ENCODE data around the gene PTPRC.
A peak's percentile ranks its signal among the peaks of the same experiment; 100 is the strongest.

Gene PTPRC

DNA sequence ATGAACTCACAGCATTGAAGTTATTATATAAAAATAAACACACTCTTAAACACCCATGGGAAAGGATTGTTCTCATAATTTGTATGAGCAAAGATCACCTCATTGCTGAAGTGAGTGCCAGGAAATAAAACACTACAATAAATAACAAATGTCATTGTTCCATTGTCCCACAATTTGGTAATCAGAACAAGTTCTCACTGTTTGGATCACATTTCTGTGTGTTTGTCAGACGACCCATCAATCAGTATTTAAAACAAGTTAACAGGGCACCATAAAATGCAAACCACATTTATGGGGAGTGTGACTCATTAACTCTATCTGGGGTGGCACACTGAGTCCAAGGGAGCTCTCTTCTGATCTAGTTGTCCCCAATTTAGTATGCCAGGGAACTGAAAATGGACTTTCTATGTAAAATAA lies 124.5 kb downstream of the PTPRC start (continued):
- TF ChIP-seq GLI4 (tag by site-specific recombination; IDR thresholded peaks at IDR 0.05) (no peak), ZNF560 (tag by site-specific recombination; IDR thresholded peaks at IDR 0.05; ENCODE audit: borderline replicate concordance) (no peak), ZNF184 (tag by site-specific recombination; IDR thresholded peaks at IDR 0.05) (peak; percentile 67; the same call in 1 of the 2 replicates), OSR2 (tag by site-specific recombination; IDR thresholded peaks at IDR 0.05) (peak; percentile 88), ZNF132 (tag by site-specific recombination; IDR thresholded peaks at IDR 0.05; ENCODE audit: borderline replicate concordance) (no peak), ZNF658 (tag by site-specific recombination; IDR thresholded peaks at IDR 0.05) (no peak), ZNF324 (tag by site-specific recombination; IDR thresholded peaks at IDR 0.05) (0 out of 2 replicates have a peak, but pooled peaks have one; percentile 39), ZNF501 (tag by site-specific recombination; IDR thresholded peaks at IDR 0.05) (peak; percentile 93), ZNF677 (tag by site-specific recombination; IDR thresholded peaks at IDR 0.05) (no peak), ZFP41 (tag by site-specific recombination; IDR thresholded peaks at IDR 0.05; ENCODE audit: borderline replicate concordance) (no peak), ZFP3 (tag by site-specific recombination; IDR thresholded peaks at IDR 0.05; ENCODE audit: low read depth) (no peak), KLF9 (tag by site-specific recombination; IDR thresholded peaks at IDR 0.05; ENCODE audit: low read depth) (no peak), ZNF830 (tag by site-specific recombination; IDR thresholded peaks at IDR 0.05; ENCODE audit: low read depth) (no peak), ZNF843 (tag by site-specific recombination; IDR thresholded peaks at IDR 0.05) (peak; percentile 99), ZNF530 (tag by site-specific recombination; IDR thresholded peaks at IDR 0.05; ENCODE audit: low read depth) (no peak), ZNF521 (tag by site-specific recombination; IDR thresholded peaks at IDR 0.05) (no peak), ZNF24 (tag by site-specific recombination; IDR thresholded peaks at IDR 0.05) (peak; percentile 98), ZNF302 (tag by site-specific recombination; IDR thresholded peaks at IDR 0.05; ENCODE audit: low read depth) (no peak), ZNF133 (tag by site-specific recombination; IDR thresholded peaks at IDR 0.05) (no peak), ZNF791 (tag by site-specific recombination; IDR thresholded peaks at IDR 0.05) (no peak), OVOL3 (tag by site-specific recombination; IDR thresholded peaks at IDR 0.05) (peak; percentile 89; the same call in 1 of the 2 replicates), ZNF335 (tag by site-specific recombination; conservative IDR thresholded peaks at IDR 0.05) (no peak), ZBTB20 (tag by site-specific recombination; IDR thresholded peaks at IDR 0.05) (no peak), PRDM1 (tag by site-specific recombination; IDR thresholded peaks at IDR 0.05) (no peak), ZNF621 (tag by site-specific recombination; IDR thresholded peaks at IDR 0.05) (no peak)
- TF ChIP-seq, protein P1, sequence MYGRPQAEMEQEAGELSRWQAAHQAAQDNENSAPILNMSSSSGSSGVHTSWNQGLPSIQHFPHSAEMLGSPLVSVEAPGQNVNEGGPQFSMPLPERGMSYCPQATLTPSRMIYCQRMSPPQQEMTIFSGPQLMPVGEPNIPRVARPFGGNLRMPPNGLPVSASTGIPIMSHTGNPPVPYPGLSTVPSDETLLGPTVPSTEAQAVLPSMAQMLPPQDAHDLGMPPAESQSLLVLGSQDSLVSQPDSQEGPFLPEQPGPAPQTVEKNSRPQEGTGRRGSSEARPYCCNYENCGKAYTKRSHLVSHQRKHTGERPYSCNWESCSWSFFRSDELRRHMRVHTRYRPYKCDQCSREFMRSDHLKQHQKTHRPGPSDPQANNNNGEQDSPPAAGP (tag by site-specific recombination; IDR thresholded peaks at IDR 0.05): peak; percentile 80; the same call in 1 of the 2 replicates
- TF ChIP-seq, protein P2, sequence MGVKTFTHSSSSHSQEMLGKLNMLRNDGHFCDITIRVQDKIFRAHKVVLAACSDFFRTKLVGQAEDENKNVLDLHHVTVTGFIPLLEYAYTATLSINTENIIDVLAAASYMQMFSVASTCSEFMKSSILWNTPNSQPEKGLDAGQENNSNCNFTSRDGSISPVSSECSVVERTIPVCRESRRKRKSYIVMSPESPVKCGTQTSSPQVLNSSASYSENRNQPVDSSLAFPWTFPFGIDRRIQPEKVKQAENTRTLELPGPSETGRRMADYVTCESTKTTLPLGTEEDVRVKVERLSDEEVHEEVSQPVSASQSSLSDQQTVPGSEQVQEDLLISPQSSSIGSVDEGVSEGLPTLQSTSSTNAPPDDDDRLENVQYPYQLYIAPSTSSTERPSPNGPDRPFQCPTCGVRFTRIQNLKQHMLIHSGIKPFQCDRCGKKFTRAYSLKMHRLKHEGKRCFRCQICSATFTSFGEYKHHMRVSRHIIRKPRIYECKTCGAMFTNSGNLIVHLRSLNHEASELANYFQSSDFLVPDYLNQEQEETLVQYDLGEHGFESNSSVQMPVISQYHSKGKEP (tag by site-specific recombination; IDR thresholded peaks at IDR 0.05): peak; percentile 79
- TF ChIP-seq, protein P3, sequence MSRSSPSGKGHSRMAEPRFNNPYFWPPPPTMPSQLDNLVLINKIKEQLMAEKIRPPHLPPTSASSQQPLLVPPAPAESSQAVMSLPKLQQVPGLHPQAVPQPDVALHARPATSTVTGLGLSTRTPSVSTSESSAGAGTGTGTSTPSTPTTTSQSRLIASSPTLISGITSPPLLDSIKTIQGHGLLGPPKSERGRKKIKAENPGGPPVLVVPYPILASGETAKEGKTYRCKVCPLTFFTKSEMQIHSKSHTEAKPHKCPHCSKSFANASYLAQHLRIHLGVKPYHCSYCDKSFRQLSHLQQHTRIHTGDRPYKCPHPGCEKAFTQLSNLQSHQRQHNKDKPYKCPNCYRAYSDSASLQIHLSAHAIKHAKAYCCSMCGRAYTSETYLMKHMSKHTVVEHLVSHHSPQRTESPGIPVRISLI (tag by site-specific recombination; IDR thresholded peaks at IDR 0.05): peak; percentile 86; the same call in 1 of the 2 replicates
- TF ChIP-seq, protein P4, sequence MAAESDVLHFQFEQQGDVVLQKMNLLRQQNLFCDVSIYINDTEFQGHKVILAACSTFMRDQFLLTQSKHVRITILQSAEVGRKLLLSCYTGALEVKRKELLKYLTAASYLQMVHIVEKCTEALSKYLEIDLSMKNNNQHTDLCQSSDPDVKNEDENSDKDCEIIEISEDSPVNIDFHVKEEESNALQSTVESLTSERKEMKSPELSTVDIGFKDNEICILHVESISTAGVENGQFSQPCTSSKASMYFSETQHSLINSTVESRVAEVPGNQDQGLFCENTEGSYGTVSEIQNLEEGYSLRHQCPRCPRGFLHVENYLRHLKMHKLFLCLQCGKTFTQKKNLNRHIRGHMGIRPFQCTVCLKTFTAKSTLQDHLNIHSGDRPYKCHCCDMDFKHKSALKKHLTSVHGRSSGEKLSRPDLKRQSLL (tag by site-specific recombination; IDR thresholded peaks at IDR 0.05): no peak
- TF ChIP-seq, protein P5, sequence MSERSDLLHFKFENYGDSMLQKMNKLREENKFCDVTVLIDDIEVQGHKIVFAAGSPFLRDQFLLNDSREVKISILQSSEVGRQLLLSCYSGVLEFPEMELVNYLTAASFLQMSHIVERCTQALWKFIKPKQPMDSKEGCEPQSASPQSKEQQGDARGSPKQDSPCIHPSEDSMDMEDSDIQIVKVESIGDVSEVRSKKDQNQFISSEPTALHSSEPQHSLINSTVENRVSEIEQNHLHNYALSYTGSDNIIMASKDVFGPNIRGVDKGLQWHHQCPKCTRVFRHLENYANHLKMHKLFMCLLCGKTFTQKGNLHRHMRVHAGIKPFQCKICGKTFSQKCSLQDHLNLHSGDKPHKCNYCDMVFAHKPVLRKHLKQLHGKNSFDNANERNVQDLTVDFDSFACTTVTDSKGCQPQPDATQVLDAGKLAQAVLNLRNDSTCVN (tag by site-specific recombination; optimal IDR thresholded peaks at IDR 0.05): no peak
- TF ChIP-seq, protein P6, sequence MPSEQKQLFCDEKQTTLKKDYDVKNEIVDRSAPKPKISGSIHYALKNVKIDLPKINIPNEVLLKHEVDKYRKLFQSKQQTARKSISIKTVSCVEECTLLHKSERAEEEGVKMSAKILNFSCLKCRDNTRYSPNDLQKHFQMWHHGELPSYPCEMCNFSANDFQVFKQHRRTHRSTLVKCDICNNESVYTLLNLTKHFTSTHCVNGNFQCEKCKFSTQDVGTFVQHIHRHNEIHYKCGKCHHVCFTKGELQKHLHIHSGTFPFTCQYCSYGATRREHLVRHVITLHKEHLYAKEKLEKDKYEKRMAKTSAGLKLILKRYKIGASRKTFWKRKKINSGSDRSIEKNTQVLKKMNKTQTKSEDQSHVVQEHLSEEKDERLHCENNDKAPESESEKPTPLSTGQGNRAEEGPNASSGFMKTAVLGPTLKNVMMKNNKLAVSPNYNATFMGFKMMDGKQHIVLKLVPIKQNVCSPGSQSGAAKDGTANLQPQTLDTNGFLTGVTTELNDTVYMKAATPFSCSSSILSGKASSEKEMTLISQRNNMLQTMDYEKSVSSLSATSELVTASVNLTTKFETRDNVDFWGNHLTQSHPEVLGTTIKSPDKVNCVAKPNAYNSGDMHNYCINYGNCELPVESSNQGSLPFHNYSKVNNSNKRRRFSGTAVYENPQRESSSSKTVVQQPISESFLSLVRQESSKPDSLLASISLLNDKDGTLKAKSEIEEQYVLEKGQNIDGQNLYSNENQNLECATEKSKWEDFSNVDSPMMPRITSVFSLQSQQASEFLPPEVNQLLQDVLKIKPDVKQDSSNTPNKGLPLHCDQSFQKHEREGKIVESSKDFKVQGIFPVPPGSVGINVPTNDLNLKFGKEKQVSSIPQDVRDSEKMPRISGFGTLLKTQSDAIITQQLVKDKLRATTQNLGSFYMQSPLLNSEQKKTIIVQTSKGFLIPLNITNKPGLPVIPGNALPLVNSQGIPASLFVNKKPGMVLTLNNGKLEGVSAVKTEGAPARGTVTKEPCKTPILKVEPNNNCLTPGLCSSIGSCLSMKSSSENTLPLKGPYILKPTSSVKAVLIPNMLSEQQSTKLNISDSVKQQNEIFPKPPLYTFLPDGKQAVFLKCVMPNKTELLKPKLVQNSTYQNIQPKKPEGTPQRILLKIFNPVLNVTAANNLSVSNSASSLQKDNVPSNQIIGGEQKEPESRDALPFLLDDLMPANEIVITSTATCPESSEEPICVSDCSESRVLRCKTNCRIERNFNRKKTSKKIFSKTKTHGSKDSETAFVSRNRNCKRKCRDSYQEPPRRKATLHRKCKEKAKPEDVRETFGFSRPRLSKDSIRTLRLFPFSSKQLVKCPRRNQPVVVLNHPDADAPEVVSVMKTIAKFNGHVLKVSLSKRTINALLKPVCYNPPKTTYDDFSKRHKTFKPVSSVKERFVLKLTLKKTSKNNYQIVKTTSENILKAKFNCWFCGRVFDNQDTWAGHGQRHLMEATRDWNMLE (tag by site-specific recombination; conservative IDR thresholded peaks at IDR 0.05; ENCODE audit: low read depth): peak; percentile 53
